Measurements from ENCODE around the gene BRCA1.

Gene BRCA1

GRCh38 chr17:43025290-43025657, 99.9 kb downstream of the BRCA1 start:
- no peak for DNase-seq (ENCODE audit: low read depth in 2 of 2)

- DNase-seq (ENCODE audit: low read depth in 2 of 2) = peak; percentile 53 to 75
These were observed 100.5 kb downstream of the BRCA1 start, which contains the start of gene RND2 for GRCh38 chr17:43024407-43025289. Gene RND2, plus strand, starts transcription at chr17:43025231. Its CDS starts 117 bp downstream, at chr17:43025348.

GRCh38 chr17:43021741-43022512, 103.2 kb downstream of the BRCA1 start, which contains the start of gene VAT1:
Gene VAT1, minus strand, starts transcription at chr17:43022385. Its CDS starts 63 bp downstream, at chr17:43022322.
- DNase-seq (ENCODE audit: low read depth in 2 of 2) = peak in 1 of 2 experiments; percentile 63

- no peak for DNase-seq (ENCODE audit: low read depth in 2 of 2)
These were observed 104.1 kb downstream of the BRCA1 start for GRCh38 chr17:43020789-43021740.

GRCh38 chr17:43020030-43020621, 105.0 kb downstream of the BRCA1 start:
- no peak for DNase-seq (ENCODE audit: low read depth in 2 of 2)

GRCh38 chr17:43019418-43019817, 105.7 kb downstream of the BRCA1 start:
- no peak for DNase-seq (ENCODE audit: low read depth in 2 of 2)

- DNase-seq (ENCODE audit: low read depth in 2 of 2) = no peak
These were observed 106.2 kb downstream of the BRCA1 start for GRCh38 chr17:43018932-43019331.

- DNase-seq (ENCODE audit: low read depth in 2 of 2) = no peak
These were observed 106.9 kb downstream of the BRCA1 start for GRCh38 chr17:43018008-43018853.

GRCh38 chr17:43016216-43016615, 108.9 kb downstream of the BRCA1 start:
- DNase-seq (ENCODE audit: low read depth in 2 of 2) = no peak

GRCh38 chr17:43015579-43015978, 109.6 kb downstream of the BRCA1 start:
- DNase-seq (ENCODE audit: low read depth in 2 of 2) = no peak

GRCh38 chr17:43014649-43015542, 110.3 kb downstream of the BRCA1 start:
- DNase-seq (ENCODE audit: low read depth in 2 of 2) = no peak

- DNase-seq (ENCODE audit: low read depth in 2 of 2) = no peak
These were observed 111.0 kb downstream of the BRCA1 start for GRCh38 chr17:43014020-43014648.

GRCh38 chr17:43013296-43013695, 111.9 kb downstream of the BRCA1 start:
- DNase-seq (ENCODE audit: low read depth in 2 of 2) = no peak

- no peak for DNase-seq (ENCODE audit: low read depth in 2 of 2)
These were observed 113.3 kb downstream of the BRCA1 start for GRCh38 chr17:43011728-43012472.

- DNase-seq (ENCODE audit: low read depth in 2 of 2) = no peak
These were observed 114.4 kb downstream of the BRCA1 start for GRCh38 chr17:43010667-43011308.

- peak; percentile 77 to 79 for DNase-seq (ENCODE audit: low read depth in 2 of 2)
These were observed 118.3 kb downstream of the BRCA1 start, which contains the start of gene IFI35 for GRCh38 chr17:43006639-43007551. Gene IFI35, plus strand, starts transcription at chr17:43006784. Its CDS starts 164 bp downstream, at chr17:43006948.
